GDM1 (cell line): ENCODE measurements around the gene PCDHA1.
"Not testable (repeated sequence)": the region's sequence is repeated elsewhere in the genome, so short reads cannot be mapped to it uniquely, and the experiment has no call there.

Experiments used
- DNase-seq: peaks from one replicate; lab custom pipeline; 2025; lab: John Stamatoyannopoulos, UW

Gene PCDHA1

GRCh38 chr5:140808241-140808888, 22.4 kb downstream of the PCDHA1 start:
- DNase-seq = not testable (repeated sequence)

DNA sequence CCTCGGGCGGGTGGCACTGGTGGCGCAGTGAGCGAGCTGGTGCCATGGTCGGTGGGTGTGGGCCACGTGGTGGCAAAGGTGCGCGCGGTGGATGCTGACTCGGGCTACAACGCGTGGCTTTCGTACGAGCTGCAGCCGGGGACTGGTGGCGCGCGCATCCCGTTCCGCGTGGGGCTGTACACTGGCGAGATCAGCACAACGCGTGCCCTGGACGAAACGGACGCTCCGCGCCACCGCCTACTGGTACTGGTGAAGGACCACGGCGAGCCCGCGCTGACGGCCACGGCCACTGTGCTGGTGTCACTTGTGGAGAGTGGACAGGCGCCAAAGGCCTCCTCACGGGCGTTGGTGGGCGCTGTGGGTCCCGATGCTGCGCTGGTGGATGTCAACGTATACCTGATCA, 22.9 kb downstream of the PCDHA1 start:
- DNase-seq = no peak

- no peak for DNase-seq
Measured at GRCh38 chr5:140821375-140822280, 35.7 kb downstream of the PCDHA1 start, which contains the start of gene PCDHA5. Gene PCDHA5 (plus strand): TSS chr5:140821613.

DNA sequence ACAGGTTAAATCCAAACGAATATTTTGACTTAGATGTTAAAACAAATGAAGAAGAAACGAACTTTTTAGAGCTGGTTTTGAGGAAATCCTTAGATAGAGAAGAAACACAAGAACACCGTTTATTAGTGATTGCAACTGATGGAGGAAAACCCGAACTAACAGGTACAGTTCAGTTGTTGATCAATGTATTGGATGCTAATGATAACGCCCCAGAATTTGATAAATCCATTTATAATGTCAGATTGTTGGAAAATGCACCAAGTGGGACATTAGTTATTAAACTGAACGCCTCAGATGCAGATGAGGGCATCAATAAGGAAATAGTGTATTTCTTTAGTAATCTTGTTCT, 36.3 kb downstream of the PCDHA1 start:
- DNase-seq = no peak

GRCh38 chr5:140822969-140823368, 37.0 kb downstream of the PCDHA1 start:
- not testable (repeated sequence) for DNase-seq

GRCh38 chr5:140823475-140823874, 37.5 kb downstream of the PCDHA1 start:
- no peak for DNase-seq

GRCh38 chr5:140827704-140828361, 41.9 kb downstream of the PCDHA1 start, which contains the start of gene PCDHA6:
Gene PCDHA6 (plus strand): TSS chr5:140827960. CDS start chr5:140828092, 132 bp downstream.
- DNase-seq = no peak

- no peak for DNase-seq
Measured at GRCh38 chr5:140828362-140828737, 42.4 kb downstream of the PCDHA1 start.

- not testable (repeated sequence) for DNase-seq
Measured at GRCh38 chr5:140829511-140830501, 43.9 kb downstream of the PCDHA1 start.

DNA sequence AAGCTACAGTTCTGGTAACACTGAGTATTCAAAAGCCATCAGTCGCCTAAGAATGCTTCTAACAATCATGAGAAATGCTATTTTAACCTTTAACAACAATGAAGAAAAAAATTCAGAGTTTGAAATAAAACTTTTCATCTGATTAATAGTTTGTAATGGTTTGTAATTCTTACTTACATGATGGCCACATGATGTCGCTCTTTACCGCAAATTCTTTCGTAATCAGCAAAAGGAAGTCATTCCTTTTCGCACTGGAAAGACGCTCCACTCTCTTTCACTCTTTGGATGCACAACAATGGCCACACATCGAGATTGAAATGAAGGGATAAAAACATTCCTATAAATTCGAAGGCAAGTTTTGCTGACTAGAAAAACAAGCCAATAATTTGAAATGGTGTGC, 48.1 kb downstream of the PCDHA1 start, which contains the start of gene PCDHA7:
Gene PCDHA7 (plus strand): TSS at position 277 of the 400 bp plus-strand sequence. CDS start 115 bp downstream, at position 392.
- DNase-seq = no peak

GRCh38 chr5:140834439-140835008, 48.6 kb downstream of the PCDHA1 start:
- DNase-seq = not testable (repeated sequence)

GRCh38 chr5:140835622-140836510, 49.9 kb downstream of the PCDHA1 start:
- no peak for DNase-seq

GRCh38 chr5:140840978-140841962, 55.3 kb downstream of the PCDHA1 start, which contains the start of gene PCDHA8:
Gene PCDHA8 (plus strand): TSS chr5:140841187. CDS start chr5:140841322, 135 bp downstream.
- peak; percentile 16 for DNase-seq

DNA sequence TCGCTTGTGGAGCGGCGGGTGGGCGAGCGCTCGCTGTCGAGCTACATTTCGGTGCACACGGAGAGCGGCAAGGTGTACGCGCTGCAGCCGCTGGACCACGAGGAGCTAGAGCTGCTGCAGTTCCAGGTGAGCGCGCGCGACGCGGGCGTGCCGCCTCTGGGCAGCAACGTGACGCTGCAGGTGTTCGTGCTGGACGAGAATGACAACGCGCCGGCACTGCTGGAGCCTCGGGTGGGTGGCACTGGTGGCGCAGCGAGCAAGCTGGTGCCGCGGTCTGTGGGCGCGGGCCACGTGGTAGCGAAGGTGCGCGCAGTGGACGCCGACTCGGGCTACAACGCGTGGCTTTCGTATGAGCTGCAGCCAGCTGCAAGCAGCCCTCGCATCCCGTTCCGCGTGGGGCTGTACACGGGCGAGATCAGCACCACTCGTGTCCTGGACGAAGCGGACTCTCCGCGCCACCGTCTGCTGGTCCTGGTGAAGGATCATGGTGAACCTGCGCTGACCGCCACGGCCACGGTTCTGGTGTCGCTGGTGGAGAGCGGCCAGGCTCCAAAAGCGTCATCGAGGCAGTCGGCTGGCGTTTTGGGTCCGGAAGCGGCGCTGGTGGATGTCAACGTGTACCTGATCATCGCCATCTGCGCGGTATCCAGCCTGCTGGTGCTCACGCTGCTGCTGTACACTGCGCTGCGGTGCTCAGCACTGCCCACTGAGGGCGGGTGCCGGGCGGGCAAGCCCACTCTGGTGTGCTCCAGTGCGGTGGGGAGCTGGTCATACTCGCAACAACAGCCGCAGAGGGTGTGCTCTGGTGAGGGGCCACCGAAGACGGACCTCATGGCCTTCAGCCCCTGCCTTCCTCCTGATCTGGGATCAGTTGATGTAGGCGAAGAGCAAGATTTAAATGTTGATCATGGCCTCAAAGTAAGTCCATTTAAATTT, 57.1 kb downstream of the PCDHA1 start:
- DNase-seq = no peak

DNA sequence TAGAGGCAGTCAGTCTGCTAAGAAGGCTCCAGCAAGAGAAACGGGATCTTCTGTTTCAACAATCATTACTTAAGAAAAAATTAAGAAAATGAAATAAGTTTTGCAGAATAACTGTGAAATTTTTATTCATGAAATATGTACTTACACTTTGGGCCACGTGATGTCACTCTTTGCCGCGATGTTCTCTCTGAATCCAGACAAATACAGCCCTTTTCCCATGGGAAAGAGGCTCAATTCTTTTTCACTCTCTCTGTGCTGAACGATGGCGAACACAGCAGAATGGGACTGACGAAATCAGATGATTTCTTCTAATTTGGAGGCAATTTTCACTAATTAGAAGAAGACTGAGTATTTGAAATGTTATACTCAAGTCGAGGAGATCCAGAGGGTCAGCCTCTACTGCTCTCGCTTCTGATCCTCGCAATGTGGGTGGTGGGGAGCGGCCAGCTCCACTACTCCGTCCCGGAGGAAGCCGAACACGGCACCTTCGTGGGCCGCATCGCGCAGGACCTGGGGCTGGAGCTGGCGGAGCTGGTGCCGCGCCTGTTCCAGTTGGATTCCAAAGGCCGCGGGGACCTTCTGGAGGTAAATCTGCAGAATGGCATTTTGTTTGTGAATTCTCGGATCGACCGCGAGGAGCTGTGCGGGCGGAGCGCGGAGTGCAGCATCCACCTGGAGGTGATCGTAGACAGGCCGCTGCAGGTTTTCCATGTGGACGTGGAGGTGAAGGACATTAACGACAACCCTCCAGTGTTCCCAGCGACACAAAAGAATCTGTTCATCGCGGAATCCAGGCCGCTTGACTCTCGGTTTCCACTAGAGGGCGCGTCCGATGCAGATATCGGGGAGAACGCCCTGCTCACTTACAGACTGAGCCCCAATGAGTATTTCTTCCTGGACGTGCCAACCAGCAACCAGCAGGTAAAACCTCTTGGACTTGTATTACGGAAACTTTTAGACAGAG, 62.5 kb downstream of the PCDHA1 start, which contains the start of gene PCDHA9:
Gene PCDHA9 (plus strand): TSS at position 244 of the 964 bp plus-strand sequence. CDS start 114 bp downstream, at position 358.
- DNase-seq = not testable (repeated sequence)
